ENCODE results near the gene GSDMA.
A peak's percentile ranks its signal among the peaks of the same experiment; 100 is the strongest.

The GSDMA gene

DNA sequence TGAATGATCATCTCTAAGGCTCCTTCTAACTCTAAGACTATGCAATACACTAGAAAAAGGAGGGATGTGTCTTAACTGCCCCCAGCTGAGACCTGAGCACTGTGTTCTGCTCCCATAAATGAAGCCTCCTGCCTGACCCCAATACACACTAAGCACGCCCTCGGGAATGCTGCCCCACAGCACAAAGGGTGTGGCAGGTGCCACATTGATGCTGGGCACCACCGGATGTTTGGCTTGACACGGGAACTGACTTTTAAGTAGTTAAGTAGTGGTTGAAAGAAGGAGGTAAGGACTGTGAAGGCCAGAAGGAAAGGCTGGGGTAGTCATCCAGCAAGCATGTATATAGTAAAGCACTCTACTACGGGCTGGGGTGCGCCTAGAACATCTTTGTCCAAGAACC, 4.0 kb downstream of the GSDMA start:
- H3K27me3 ChIP-seq (ENCODE audit: insufficient read depth, low read length): peaks cover 13% of the 10 kb centered on the region; the same call in 1 of the 2 replicates
- H3K27ac ChIP-seq (ENCODE audit: low read depth, low read length): no peak overlapping the region
- no peaks in the 10 kb centered on the region for H3K4me1 ChIP-seq (ENCODE audit: control insufficient read depth, insufficient read depth, low read length, unreplicated experiment)

DNA sequence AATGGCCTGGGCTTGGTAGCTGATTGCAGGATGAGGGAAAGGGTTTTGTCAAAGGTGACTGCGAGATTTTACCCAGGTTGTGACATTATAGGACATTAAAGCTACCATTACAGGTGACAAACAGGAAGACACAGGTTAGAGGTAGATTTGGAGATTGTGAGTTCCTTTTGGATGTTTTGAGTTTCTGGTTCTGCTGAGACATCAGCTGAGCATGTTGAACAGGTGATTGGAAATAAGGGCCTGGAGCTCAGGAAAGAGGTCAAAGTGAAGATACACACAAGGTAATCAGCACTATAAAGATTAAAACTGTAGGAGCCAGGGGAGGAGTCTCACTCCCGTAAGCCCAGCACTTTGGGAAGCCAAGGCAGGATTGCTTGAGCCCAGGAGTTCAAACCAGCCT, 6.0 kb downstream of the GSDMA start:
- no peak overlapping the region for H2AFZ ChIP-seq (ENCODE audit: low read length, unreplicated experiment)
- H3K36me3 ChIP-seq (ENCODE audit: insufficient read depth, low read length): no peaks in the 10 kb centered on the region
- no peaks in the 10 kb centered on the region for H3K79me2 ChIP-seq (ENCODE audit: control insufficient read depth, insufficient read depth, low read length, unreplicated experiment)
- no peak overlapping the region for H3K4me3 ChIP-seq (ENCODE audit: low read depth, low read length)
- no peak overlapping the region for H3K27ac ChIP-seq (ENCODE audit: low read depth, low read length)
- H3K27me3 ChIP-seq (ENCODE audit: insufficient read depth, low read length): peaks cover 13% of the 10 kb centered on the region; the same call in 1 of the 2 replicates
- H3K4me1 ChIP-seq (ENCODE audit: control insufficient read depth, insufficient read depth, low read length, unreplicated experiment): no peaks in the 10 kb centered on the region

More for the DNA sequence above, 4.0 kb downstream of the GSDMA start:
- H3K36me3 ChIP-seq (ENCODE audit: insufficient read depth, low read length): no peaks in the 10 kb centered on the region
- H2AFZ ChIP-seq (ENCODE audit: low read length, unreplicated experiment): no peak overlapping the region
- H3K4me3 ChIP-seq (ENCODE audit: low read depth, low read length): no peak overlapping the region
- H3K79me2 ChIP-seq (ENCODE audit: control insufficient read depth, insufficient read depth, low read length, unreplicated experiment): no peaks in the 10 kb centered on the region

DNA sequence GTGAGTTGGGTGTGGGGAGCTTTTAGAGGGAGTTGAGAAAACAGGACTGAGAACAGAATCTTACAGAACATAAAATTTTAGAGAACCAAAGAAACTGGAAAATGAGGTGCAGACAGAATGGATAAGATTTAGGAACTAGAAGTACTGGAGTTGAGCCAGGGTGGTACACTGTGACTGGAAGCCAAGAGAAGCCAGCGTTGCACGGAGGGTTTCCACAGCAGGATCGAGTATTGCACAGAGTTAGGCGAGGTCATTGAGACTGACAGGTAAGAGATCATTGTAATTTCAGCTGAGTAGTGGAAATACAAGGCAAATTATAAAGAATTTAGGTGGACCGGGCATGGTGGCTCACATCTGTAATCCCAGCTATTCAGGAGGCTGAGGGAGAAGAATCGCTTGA, 6.6 kb downstream of the GSDMA start:
- Histone ChIP-seq H2AFZ (ENCODE audit: low read length, unreplicated experiment) (no peak overlapping the region), H3K27ac (ENCODE audit: low read depth, low read length) (no peak overlapping the region), H3K36me3 (ENCODE audit: insufficient read depth, low read length) (no peaks in the 10 kb centered on the region), H3K79me2 (ENCODE audit: control insufficient read depth, insufficient read depth, low read length, unreplicated experiment) (no peaks in the 10 kb centered on the region), H3K4me3 (ENCODE audit: low read depth, low read length) (no peak overlapping the region), H3K27me3 (ENCODE audit: insufficient read depth, low read length) (peaks cover 13% of the 10 kb centered on the region; the same call in 1 of the 2 replicates), H3K4me1 (ENCODE audit: control insufficient read depth, insufficient read depth, low read length, unreplicated experiment) (no peaks in the 10 kb centered on the region)

DNA sequence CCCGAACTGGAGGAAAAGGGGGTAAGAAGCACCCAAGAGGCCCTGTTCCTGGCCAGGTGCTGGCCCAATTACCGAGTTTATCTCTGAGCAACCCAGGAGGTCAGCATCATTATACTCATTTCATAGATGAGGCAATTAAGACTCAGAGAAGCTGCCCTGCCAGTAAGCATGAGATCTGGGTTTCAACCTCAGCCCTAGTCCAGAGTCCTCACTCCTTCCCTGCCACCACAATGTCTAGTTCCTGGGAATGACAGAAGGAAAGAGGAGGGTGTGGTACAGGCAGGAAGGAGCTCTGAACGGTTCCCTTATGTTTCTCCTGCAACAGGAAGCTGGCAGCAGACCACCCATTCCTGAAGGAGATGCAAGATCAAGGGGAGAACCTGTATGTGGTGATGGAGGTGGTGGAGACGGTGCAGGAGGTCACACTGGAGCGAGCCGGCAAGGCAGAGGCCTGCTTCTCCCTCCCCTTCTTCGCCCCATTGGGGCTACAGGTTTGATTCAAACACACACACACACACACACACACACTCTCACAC, 7.4 kb downstream of the GSDMA start:
- H3K4me1 ChIP-seq (ENCODE audit: control insufficient read depth, insufficient read depth, low read length, unreplicated experiment): no peaks in the 10 kb centered on the region
- H3K27ac ChIP-seq (ENCODE audit: low read depth, low read length): no peak overlapping the region
- H3K27me3 ChIP-seq (ENCODE audit: insufficient read depth, low read length): peaks cover 9% of the 10 kb centered on the region; the same call in 1 of the 2 replicates
- no peak overlapping the region for H3K4me3 ChIP-seq (ENCODE audit: low read depth, low read length)
- no peak overlapping the region for H2AFZ ChIP-seq (ENCODE audit: low read length, unreplicated experiment)
- H3K36me3 ChIP-seq (ENCODE audit: insufficient read depth, low read length): no peaks in the 10 kb centered on the region
- no peaks in the 10 kb centered on the region for H3K79me2 ChIP-seq (ENCODE audit: control insufficient read depth, insufficient read depth, low read length, unreplicated experiment)

DNA sequence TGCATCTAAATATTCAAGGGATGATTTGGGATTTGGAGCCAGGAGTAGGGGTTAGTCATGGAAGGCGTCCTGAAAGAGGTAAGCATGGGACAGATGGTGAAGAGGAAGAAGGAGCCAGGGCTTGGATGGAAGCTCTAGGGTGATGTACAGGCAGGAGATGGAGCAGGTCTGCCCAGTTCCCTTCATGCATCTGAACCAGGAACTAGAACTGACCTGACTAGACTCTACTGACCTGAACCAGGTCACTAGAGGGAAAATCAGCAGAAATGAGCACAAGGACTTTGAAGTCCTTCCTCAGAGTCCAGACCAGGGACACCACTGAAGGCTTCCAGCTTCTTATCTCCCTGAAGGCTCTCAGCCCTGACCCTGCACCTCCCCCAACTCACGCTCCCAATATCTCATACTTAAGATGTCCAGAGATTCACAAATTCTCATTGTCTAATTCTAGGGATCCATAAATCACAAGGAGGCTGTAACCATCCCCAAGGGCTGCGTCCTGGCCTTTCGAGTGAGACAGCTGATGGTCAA, 8.3 kb downstream of the GSDMA start:
- no peak overlapping the region for H2AFZ ChIP-seq (ENCODE audit: low read length, unreplicated experiment)
- H3K27me3 ChIP-seq (ENCODE audit: insufficient read depth, low read length): peaks cover 3% of the 10 kb centered on the region; the same call in 1 of the 2 replicates
- H3K4me1 ChIP-seq (ENCODE audit: control insufficient read depth, insufficient read depth, low read length, unreplicated experiment): no peaks in the 10 kb centered on the region
- no peaks in the 10 kb centered on the region for H3K79me2 ChIP-seq (ENCODE audit: control insufficient read depth, insufficient read depth, low read length, unreplicated experiment)
- no peak overlapping the region for H3K4me3 ChIP-seq (ENCODE audit: low read depth, low read length)
- H3K36me3 ChIP-seq (ENCODE audit: insufficient read depth, low read length): no peaks in the 10 kb centered on the region
- no peak overlapping the region for H3K27ac ChIP-seq (ENCODE audit: low read depth, low read length)

DNA sequence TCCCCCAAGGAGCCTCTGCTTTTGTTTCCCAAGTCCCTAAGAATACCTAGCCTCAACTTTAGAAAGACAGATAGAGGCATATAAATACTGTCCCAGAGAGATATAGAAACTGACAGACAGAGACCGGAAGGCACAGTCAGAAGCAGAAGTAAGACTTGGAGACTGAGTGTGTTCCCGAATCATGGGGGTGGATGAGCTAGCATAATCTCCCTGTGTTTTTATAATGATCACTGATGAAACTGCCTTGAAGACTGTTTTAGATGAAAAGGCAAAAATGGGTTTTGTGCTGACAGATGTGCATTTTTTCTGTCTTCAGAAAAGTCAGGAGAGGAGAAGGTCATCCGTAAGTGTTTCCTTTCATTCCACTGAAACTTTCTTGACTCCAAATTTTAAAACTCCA, 9.5 kb downstream of the GSDMA start:
- H3K27me3 ChIP-seq (ENCODE audit: insufficient read depth, low read length): peaks cover 3% of the 10 kb centered on the region; the same call in 1 of the 2 replicates
- peak overlapping the region; percentile 39; the same call in 1 of the 2 replicates for H3K4me3 ChIP-seq (ENCODE audit: low read depth, low read length)
- no peaks in the 10 kb centered on the region for H3K4me1 ChIP-seq (ENCODE audit: control insufficient read depth, insufficient read depth, low read length, unreplicated experiment)
- no peaks in the 10 kb centered on the region for H3K36me3 ChIP-seq (ENCODE audit: insufficient read depth, low read length)
- H3K79me2 ChIP-seq (ENCODE audit: control insufficient read depth, insufficient read depth, low read length, unreplicated experiment): no peaks in the 10 kb centered on the region
- 0 out of 2 replicates have a peak overlapping the region, but pooled peaks have one; percentile 5 for H3K27ac ChIP-seq (ENCODE audit: low read depth, low read length)
- H2AFZ ChIP-seq (ENCODE audit: low read length, unreplicated experiment): peak overlapping the region; percentile 10

DNA sequence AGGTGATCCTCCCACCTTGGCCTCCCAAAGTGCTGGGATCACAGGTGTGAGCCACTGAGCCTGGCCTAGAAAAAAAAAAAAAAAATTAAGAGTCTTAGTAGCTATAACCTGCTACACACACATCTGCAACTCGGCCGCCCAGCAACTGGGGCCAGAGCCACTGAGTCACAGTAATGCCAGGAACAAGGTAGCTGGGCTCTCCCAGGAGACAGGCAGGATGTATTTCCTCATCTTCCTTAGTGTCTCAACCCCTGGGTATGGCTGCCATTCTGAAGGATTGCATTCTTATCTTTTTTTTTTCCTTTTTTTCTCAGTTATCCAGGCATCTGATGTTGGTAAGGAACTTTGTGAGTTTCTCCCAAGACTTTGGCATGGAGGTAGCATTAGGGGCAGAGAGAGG, 10.7 kb downstream of the GSDMA start:
- H3K79me2 ChIP-seq (ENCODE audit: control insufficient read depth, insufficient read depth, low read length, unreplicated experiment): no peaks in the 10 kb centered on the region
- H3K36me3 ChIP-seq (ENCODE audit: insufficient read depth, low read length): no peaks in the 10 kb centered on the region
- no peak overlapping the region for H3K4me3 ChIP-seq (ENCODE audit: low read depth, low read length)
- H3K27me3 ChIP-seq (ENCODE audit: insufficient read depth, low read length): peaks cover 3% of the 10 kb centered on the region; the same call in 1 of the 2 replicates
- H3K4me1 ChIP-seq (ENCODE audit: control insufficient read depth, insufficient read depth, low read length, unreplicated experiment): no peaks in the 10 kb centered on the region
- H3K27ac ChIP-seq (ENCODE audit: low read depth, low read length): no peak overlapping the region
- no peak overlapping the region for H2AFZ ChIP-seq (ENCODE audit: low read length, unreplicated experiment)

DNA sequence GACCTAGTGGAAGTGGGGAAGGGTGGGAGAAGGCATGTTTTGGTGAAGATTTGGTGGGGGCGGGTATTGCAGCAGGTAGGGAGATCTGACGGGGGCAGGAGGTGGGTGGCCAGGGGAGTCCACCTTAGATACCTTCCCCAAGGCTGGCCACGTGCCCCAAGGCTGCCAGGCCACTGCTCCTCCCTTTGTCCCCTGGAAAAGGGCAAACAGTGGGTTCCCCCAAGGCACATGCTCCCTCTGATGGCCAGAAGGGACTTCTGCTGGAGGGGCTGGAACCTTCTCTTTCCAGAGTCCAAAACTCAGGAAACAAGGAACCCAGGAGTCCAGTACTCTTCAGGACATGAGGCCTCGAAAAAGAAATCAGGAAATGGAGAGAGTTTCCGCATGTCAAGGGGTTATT, 11.6 kb downstream of the GSDMA start:
- Histone ChIP-seq H2AFZ (ENCODE audit: low read length, unreplicated experiment) (no peak overlapping the region), H3K36me3 (ENCODE audit: insufficient read depth, low read length) (no peaks in the 10 kb centered on the region), H3K4me3 (ENCODE audit: low read depth, low read length) (no peak overlapping the region), H3K4me1 (ENCODE audit: control insufficient read depth, insufficient read depth, low read length, unreplicated experiment) (peaks cover 6% of the 10 kb centered on the region), H3K79me2 (ENCODE audit: control insufficient read depth, insufficient read depth, low read length, unreplicated experiment) (no peaks in the 10 kb centered on the region), H3K27ac (ENCODE audit: low read depth, low read length) (no peak overlapping the region), H3K27me3 (ENCODE audit: insufficient read depth, low read length) (peaks cover 3% of the 10 kb centered on the region; the same call in 1 of the 2 replicates)

DNA sequence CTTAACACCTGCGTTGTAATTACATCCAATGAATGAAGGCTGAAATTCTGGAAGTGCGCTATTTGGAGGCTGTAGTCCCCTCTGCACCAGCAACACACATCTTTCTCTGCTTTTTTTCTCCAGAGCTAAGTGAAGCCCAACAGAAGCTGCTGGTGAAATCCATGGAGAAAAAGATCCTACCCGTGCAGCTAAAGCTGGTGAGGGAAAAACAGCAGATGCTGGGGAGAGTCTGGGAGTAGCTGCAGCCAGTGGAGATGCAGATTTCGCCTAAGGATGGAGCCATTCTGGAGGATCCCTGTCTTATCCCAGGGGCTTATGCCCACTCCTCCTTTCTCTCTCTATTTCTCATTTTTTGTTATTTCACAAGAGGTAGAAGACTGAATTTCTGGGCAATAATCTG, 13.0 kb downstream of the GSDMA start:
- H3K36me3 ChIP-seq (ENCODE audit: insufficient read depth, low read length): no peaks in the 10 kb centered on the region
- peaks cover 2% of the 10 kb centered on the region for H3K79me2 ChIP-seq (ENCODE audit: control insufficient read depth, insufficient read depth, low read length, unreplicated experiment)
- no peak overlapping the region for H3K27ac ChIP-seq (ENCODE audit: low read depth, low read length)
- H2AFZ ChIP-seq (ENCODE audit: low read length, unreplicated experiment): no peak overlapping the region
- peaks cover 3% of the 10 kb centered on the region; the same call in 1 of the 2 replicates for H3K27me3 ChIP-seq (ENCODE audit: insufficient read depth, low read length)
- no peak overlapping the region for H3K4me3 ChIP-seq (ENCODE audit: low read depth, low read length)
- peaks cover 12% of the 10 kb centered on the region for H3K4me1 ChIP-seq (ENCODE audit: control insufficient read depth, insufficient read depth, low read length, unreplicated experiment)

DNA sequence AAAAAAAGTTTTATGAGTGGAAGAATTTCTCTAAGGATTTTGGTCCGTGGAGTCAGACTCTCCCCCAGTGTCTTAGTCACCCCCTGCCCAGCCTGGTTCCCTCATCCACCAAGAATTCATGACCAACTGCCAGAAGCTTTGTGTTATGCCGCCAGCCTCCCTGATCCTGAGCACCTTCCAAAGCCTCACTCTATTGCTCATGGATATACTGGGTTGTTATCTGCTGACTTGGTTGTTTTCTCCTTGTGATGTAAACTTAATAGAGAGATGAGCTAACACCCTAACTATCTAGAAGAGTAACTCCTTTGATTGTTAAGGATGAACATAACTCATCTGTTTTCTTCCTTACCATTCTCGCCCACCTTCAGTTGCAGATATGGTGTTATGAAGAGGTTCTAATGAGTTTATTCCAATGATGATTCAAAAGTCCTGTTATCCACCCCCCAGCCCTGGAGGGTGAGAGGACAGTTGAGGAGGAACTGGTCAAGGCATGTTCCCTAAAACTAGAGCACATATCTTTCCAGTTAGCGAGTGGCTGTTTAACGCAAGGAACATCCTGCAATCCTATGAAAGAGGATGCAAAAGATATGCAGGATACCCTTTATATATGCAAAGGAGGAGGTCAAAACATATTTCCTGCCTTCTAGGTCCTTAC, 16.3 kb downstream of the GSDMA start:
- no peak overlapping the region for H2AFZ ChIP-seq (ENCODE audit: low read length, unreplicated experiment)
- H3K27me3 ChIP-seq (ENCODE audit: insufficient read depth, low read length): no peaks in the 10 kb centered on the region; the same call in 1 of the 2 replicates
- H3K4me3 ChIP-seq (ENCODE audit: low read depth, low read length): peak overlapping the region; percentile 97; the same call in 1 of the 2 replicates
- H3K27ac ChIP-seq (ENCODE audit: low read depth, low read length): no peak overlapping the region
- H3K79me2 ChIP-seq (ENCODE audit: control insufficient read depth, insufficient read depth, low read length, unreplicated experiment): peaks cover 32% of the 10 kb centered on the region
- H3K36me3 ChIP-seq (ENCODE audit: insufficient read depth, low read length): peaks cover 3% of the 10 kb centered on the region; the same call in 1 of the 2 replicates
- H3K4me1 ChIP-seq (ENCODE audit: control insufficient read depth, insufficient read depth, low read length, unreplicated experiment): peaks cover 22% of the 10 kb centered on the region

Data from ACC112 (cell line).